Activated naive CD8-positive, alpha-beta T cell treated with anti-CD3 and anti-CD28 coated beads, Interleukin-2, amount 50 U/mL, for 16 hours (primary cell): Measurements from ENCODE around the gene MUC12.
"Not testable (repeated sequence)": the region's sequence is repeated elsewhere in the genome, so short reads cannot be mapped to it uniquely, and the experiment has no call there.

ENCODE experiments used
- DNase-seq: peaks from one replicate; pipeline ENCODE4 v3.0.0-alpha.2; 2020; ENCODE audit warnings: low read depth, low spot score

The MUC12 gene

GRCh38 chr7:100985033-100985797 lies 15.8 kb downstream of the MUC12 start:
- DNase-seq: not testable (repeated sequence)

- no peak for DNase-seq
Measured at GRCh38 chr7:100991631-100992030, 22.3 kb downstream of the MUC12 start.

GRCh38 chr7:100992280-100992679 lies 22.9 kb downstream of the MUC12 start:
- not testable (repeated sequence) for DNase-seq

GRCh38 chr7:100994671-100995070 lies 25.3 kb downstream of the MUC12 start:
- DNase-seq: not testable (repeated sequence)

- not testable (repeated sequence) for DNase-seq
Measured at GRCh38 chr7:100998530-100998929, 29.2 kb downstream of the MUC12 start.

- not testable (repeated sequence) for DNase-seq
Measured at GRCh38 chr7:100999334-100999733, 30.0 kb downstream of the MUC12 start.

- not testable (repeated sequence) for DNase-seq
Measured at GRCh38 chr7:101000025-101000424, 30.7 kb downstream of the MUC12 start.

- not testable (repeated sequence) for DNase-seq
Measured at GRCh38 chr7:101002333-101002732, 33.0 kb downstream of the MUC12 start.

- not testable (repeated sequence) for DNase-seq
Measured at GRCh38 chr7:101007361-101007760, 38.0 kb downstream of the MUC12 start.

GRCh38 chr7:101009629-101010028 lies 40.3 kb downstream of the MUC12 start:
- DNase-seq: no peak

GRCh38 chr7:101012931-101013330 lies 43.6 kb downstream of the MUC12 start:
- DNase-seq: no peak

- no peak for DNase-seq
Measured at GRCh38 chr7:101015626-101016025, 46.3 kb downstream of the MUC12 start.

- peak; percentile 41 for DNase-seq
Measured at GRCh38 chr7:101017064-101017777, 47.9 kb downstream of the MUC12 start.

GRCh38 chr7:101018271-101019167 lies 49.2 kb downstream of the MUC12 start:
- no peak for DNase-seq

GRCh38 chr7:101020444-101020843 lies 51.1 kb downstream of the MUC12 start:
- DNase-seq: no peak

- no peak for DNase-seq
Measured at GRCh38 chr7:101021703-101022102, 52.3 kb downstream of the MUC12 start.

GRCh38 chr7:101023839-101024238 lies 54.5 kb downstream of the MUC12 start:
- DNase-seq: no peak

- DNase-seq: no peak
Measured at GRCh38 chr7:101031082-101031481, 61.7 kb downstream of the MUC12 start.

- no peak for DNase-seq
Measured at GRCh38 chr7:101035941-101036340, 66.6 kb downstream of the MUC12 start.

- DNase-seq: not testable (repeated sequence)
Measured at GRCh38 chr7:101041283-101041682, 71.9 kb downstream of the MUC12 start.

GRCh38 chr7:101058355-101058754 lies 89.0 kb downstream of the MUC12 start:
- DNase-seq: no peak

GRCh38 chr7:101059620-101059942 lies 90.2 kb downstream of the MUC12 start:
- no peak for DNase-seq
